ENCODE data around the gene SYPL1.
"Not testable (repeated sequence)": the region's sequence is repeated elsewhere in the genome, so short reads cannot be mapped to it uniquely, and the experiment has no call there.

Gene SYPL1

DNA sequence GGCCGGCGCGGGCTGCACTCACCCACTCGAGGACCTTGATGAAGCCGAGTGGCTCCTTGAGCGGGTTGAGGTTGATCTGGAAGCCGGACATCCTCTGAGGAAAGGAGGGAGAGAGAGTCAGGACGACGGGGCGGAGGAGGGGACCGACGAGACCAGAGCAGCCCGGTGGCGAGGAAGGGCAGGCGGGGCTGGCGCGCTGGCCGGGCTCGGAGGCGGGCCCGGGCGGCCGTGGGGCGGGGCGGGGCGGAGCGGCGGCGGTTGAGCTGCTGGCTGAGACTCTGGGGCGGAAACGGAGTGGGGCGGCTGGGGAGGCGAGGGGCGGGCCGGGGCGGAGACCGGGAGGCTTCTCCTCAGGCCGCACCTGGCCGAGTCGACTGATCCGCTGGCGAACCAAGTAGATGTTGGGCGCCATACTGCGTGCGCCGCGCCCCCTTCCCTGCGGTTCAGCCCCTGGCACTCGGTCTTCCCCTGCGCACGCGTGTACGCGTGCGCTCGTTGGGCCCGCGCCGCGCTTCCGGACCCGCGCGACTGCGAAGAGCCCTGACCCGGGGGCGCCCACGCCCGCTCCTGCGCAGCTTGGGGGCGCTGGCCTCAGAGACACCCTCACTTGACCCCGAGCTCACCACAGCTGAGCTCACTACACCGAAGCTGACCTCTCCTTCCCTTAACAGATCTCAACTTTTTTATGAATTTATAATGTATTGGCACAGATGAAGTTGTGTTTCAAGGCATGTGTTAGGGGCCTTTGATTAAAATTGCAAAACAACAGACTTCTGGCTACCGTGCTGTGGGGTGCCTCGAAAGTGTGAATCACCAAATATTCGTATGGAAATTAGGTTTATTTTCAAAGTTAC lies at the start of gene SYPL1:
SYPL1 (minus strand) TSS at position 195 of the 854 bp plus-strand sequence; CDS start at position 91, 104 bp downstream.
- DNase-seq (ENCODE audit: low spot score) = peak; percentile 88

DNA sequence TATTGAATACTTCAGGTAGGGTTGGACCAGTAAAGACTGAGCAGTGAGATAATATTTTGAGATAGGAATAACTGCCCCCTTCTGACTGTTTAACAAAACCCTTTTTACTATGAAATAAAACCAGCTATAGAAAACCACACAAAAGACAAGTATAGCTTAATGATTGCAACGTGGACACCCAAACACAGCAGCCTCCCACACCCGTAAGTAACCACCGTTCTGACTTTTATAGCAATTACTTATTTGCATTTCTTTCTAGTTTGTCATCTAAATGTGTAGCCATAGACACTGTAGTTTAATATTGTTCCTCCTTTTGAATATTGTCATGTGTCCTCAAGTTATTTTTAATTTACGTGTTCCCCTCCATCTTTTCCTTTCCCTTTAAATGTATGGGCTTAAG lies 42.9 kb upstream of the SYPL1 start:
- DNase-seq (ENCODE audit: low spot score) = no peak

DNA sequence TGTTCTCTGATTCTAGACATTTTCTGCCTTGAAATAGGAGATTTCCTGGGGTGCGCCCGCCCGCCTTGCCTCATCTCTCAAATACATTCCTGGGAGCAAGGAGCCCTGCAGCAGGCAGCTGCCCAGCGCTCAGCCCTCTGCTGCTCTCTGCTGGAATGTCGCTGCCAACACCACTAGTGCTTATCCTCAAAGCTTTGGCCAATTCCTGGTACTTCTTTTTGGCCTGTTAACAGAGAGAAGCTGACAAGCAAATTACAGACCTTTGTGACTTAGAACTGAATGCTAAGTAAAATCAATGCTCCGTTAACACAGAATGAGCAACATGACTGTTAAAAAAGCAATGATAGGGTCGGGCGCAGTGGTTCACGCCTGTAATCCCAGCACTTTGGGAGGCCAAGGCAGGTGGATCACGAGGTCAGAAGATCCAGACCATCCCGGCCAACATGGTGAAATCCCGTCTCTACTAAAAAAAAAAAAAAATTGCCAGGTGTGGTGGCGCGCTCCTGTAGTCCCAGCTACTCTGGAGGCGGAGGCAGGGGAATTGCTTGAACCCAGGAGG lies 41.9 kb upstream of the SYPL1 start:
- DNase-seq (ENCODE audit: low spot score) = peak; percentile 76

DNA sequence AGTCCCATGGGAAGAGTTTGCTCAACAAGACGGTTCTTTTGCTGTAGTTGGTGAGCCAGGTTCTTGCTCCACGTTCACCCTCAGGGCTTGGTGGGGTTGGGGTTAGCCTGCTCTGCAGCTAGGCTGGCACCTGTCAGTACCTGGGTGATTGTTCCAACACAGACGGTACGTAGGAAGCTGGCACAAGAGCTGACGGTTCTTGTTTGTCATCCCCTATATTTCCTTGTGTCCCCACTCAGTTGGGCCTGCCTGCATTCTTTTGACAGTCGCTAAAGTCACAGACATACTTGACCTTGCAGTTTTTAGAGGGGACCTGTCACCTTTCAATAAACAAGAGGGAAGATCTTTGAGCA lies 40.2 kb upstream of the SYPL1 start:
- no peak for DNase-seq (ENCODE audit: low spot score)

DNA sequence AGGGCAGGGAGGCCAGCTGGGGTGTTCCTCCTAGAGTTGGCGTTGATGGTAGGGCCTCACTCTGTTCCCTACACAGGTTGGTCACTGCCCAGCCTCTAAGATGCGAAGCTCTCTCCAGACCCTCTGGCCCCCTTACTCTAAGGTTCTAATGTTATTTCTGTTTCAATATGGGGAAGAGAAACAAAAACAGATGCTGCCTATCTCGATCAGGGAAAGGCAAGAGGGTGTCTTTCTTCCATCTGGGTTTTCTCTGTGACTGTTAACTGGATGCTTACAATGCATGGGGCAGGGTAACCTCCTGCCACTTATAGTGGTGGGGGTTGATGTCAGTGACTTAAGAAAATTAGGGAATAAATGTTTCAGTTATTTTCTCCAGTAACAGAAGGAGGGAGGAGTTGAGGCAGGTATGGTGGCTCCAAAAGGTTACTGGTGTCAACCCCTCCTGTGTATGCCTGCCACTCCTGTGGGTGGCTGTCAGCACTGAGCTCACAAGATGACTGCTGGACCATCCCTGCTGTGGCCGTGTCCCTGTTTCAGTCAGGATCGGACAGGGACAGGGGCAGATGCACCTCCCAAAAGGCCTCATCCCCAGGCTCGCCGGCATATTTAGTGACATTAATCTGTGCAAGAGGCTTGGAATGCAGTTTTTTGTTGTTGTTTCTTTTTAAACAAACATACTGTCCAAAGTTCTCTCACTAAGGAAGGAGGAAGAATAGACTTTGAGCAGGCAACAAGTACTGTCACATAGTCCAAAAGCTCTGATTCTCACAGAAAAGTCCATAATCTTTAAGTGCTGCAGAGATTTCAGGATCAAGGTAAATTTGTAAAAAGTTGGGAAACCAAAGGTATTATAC lies 39.6 kb upstream of the SYPL1 start:
- DNase-seq (ENCODE audit: low spot score) = no peak

DNA sequence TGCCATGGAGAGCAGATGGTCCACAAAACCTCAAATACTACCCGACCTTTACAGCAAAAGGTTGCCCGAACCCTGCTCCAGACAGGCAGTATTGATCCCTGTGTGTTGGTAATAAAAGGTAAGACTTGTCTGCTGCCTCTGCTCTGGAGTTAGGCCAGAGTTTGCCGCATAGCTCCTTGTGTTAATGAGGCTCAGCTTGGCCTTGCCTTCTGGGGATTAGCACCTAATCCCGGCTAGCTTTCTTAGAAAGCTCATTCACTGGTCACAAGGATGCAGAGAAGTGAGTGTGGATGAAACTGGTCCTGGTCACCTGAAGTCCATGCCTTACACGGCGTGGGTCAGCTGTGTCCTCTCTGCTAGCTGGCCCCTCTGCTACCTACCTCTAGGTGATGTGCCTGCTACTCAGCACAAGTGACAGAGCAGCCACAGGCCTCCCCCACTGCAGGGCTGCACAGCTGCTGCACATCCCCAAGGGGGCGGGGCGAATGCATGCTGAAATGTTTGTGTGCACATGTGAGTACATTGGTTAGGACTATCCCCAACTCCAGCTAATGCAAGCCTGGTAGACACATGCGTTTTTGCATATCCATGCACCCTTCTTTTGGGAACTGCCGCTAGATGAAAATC lies 31.7 kb upstream of the SYPL1 start:
- DNase-seq (ENCODE audit: low spot score) = no peak

DNA sequence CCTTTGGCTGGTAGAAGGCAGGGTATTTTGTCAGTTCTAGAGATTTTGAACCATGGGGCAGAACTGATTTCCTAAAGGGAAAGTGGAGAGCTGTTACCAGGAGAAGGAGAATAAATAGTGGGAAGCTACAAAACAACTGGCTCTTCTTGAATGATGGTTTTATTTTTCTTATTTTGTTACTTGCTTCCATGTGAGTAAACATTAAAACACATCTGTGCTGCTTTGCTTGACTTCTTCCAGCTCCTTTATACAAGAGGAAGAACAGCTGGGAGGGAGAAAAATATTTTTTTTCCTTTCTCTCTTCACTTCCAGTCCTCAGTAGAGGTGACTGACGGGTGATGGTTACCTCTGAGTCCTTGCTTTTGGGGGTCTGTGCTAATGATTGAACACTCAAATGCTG lies 30.0 kb upstream of the SYPL1 start:
- DNase-seq (ENCODE audit: low spot score) = no peak

DNA sequence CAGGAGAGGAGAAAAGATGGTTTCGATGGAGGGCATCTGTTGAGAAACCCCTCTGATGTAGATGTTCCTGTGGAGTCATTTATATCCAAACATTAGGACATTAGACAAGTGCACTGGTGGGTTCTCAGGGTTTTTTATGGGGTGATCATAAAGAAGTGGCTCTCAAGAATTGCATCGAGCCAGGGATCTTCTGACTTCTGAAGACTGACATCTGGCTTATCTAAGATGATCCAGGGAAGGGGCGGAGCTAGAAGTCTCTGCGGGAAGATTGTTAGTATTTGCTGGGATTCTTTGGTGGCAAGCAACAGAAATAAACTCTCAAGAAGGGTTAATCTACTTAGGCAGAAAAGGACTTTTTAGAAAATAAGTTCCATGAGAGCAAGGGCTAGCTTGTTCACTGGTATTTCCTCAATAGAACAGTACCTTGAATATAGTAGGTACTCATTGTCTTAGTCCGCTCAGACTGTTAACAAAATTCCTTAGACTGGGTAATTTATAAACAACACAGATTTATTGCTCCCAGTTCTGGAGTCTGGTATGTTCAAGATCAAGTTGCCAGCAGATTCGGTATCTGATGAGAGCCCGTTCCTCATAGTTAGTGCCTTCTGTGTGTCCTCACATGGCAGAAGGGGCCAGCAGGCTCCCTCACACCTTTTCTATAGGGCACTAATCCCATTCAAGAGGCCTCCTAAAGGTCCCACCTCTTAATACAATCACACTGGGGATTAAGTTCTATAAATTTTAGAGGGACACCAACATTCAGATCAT lies 28.5 kb upstream of the SYPL1 start:
- no peak for DNase-seq (ENCODE audit: low spot score)

DNA sequence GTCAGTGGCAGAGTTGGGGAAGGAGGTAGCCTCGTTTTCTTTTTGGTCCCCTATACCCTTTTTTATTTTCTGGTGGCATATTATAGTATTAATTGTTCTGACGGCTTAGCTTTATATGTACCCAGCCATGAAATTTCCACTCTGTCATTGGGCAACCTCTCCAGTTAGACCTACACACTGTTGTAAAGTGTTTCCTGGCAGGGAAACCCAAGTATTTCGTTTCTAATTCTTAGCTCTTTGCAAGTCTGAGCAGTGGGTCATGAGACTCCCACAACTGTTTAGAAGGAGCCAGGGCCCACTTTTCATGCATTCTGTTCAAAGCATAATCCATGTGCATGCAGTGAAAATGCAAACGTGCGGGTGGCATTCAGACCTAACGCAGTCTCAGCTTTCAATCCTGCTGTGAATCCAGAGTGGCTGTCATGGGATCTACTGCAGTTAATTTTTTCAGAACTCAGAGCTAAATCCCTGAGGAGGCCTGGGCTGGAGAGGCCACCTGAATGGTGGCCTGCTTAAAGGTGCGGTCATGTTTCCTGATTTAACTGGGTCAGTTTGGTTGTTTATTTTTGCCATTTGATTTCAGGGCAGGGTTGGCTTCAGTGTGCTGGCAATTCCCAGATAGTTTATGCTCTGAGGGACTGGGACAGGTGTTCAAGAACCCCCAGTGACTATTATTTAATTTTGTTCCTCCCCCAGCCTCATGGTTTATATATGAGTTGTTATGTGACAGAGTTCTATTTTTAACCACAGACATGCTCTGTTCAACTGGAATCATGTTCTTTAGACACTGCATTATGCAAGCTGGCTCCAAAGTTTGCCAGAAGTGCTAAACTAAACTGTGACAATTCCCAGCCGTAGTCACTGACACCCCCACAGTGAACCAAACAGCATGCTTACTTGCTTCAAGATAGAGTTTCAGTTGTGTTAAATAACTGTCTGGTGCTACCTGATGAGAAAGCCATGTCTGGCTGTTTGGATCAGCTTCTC lies 27.4 kb upstream of the SYPL1 start:
- DNase-seq (ENCODE audit: low spot score) = peak; percentile 53

DNA sequence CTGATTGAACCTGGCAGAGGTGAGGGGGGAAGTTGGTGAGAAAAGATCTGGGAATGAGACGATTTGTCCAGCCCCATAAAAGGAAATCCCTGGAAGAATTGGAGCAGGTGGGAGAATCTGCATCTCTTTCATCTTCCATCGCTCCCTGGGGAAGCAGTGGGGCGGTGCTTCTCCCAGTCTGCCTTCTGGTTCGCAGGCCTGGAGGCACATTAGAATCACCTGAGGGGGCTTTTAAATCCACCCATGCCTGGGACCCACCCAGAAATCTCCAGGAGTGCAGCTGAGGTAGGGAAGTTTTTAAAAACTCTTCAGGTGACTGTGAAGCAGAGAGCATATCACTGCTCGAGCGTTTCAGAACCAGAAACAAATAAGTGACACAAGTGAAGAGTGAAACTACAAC lies 26.7 kb upstream of the SYPL1 start:
- DNase-seq (ENCODE audit: low spot score) = no peak

DNA sequence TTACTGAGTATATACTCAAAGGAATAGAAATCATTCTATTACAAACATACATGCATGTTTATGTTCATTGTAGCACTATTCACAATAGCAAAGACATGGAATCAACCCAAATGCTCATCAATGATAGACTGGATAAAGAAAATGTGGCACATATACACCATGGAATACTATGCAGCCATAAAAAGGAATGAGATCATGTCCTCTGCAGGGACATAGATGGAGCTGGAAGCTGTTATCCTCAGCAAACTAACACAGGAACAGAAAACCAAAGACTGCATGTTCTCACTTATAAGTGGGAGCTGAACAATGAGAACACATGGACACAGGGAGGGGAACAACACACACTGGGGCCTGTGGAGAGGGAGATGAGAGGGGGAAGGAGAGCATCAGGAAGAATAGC lies 26.1 kb upstream of the SYPL1 start:
- DNase-seq (ENCODE audit: low spot score) = not testable (repeated sequence)

DNA sequence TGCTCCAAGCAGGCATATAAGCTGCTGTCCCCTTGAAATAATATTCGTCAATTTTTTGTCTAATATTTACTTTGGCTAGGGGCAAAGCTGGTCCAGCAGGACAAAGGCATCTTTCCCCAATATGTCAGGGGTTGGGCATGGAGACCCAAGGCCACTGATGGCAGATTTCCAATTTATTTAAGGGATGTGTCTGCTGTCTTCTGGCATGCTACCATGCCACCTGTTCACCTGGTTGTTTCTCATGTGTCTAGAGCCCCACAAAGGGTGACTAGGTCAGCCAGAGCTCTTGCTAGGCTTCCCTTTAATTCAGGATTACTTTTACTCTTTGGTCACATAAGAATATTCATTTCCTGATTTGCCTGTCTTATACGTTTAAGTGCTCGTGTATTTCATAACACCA lies 22.1 kb upstream of the SYPL1 start:
- DNase-seq (ENCODE audit: low spot score) = no peak

DNA sequence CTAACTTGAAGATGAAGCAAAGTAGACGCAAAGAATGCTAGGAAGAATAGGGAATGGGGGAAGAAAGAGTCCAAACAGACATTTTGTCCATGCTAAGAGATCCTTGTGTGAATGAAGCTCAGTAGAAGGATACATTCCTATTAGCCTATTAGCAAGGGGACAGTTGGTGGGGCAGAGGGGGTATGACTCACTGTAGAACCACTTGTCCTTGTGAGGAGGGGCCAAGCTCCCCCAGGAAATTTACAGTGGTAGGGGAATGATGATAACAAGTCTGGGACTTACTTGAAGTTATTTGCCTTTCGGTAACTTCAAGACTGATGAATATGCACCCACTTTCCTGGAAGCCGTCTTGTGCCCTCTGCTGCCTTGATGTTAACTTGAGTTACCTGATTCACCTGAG lies 17.2 kb upstream of the SYPL1 start:
- no peak for DNase-seq (ENCODE audit: low spot score)

DNA sequence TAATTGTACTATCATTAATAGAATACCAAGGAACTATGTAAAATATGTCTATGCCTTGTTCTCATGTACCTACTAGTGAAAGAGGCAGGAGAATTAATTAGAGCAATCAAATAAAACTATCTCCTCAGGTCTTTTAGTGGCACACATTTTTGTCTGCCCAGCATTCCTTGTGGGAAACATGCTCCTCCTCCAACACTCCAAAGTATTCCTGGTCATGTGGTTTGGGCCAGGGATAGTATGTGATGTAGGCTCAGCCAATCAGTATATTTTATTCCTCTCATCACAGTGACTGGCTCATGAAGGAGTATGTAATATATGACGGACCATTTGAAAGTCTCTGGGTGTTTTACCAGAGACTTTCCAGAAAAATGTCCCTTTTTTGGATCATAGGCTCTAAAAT lies 16.7 kb upstream of the SYPL1 start:
- DNase-seq (ENCODE audit: low spot score) = no peak

DNA sequence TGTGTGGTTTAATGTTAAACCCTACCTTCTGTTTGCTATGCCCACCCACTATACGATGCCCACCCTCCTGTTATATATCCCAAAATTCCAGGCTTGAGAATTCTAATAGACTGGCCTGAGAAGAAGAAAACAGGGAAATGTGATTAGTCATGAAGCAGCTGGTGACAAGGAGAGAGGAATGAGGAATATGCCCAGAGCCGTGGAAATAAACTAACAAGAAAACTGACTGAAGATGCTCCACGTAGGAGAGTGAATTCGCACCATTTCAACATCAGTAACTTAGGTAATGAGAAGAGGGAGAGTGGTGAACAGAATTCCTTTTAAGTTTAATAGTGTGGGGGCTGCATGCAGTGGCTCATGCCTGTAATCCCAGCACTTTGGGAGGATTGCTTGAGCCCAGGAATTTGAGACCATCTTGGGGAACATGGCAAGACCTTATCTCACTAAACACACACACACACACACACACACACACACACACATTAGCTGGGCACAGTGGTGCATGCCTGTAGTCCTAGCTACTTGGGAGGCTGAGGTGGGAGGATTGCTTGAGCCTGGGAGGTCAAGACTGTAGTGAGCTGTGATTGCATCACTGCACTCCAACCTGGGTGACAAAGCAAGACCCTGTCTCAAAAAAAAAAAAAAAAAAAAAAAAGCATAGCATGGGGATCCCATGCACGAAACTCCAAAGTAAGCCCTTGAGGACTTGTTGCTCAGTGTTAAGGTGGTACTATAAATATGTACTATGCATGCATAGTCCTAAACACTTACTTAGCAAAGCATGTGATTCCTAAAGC lies 16.1 kb upstream of the SYPL1 start:
- no peak for DNase-seq (ENCODE audit: low spot score)

DNA sequence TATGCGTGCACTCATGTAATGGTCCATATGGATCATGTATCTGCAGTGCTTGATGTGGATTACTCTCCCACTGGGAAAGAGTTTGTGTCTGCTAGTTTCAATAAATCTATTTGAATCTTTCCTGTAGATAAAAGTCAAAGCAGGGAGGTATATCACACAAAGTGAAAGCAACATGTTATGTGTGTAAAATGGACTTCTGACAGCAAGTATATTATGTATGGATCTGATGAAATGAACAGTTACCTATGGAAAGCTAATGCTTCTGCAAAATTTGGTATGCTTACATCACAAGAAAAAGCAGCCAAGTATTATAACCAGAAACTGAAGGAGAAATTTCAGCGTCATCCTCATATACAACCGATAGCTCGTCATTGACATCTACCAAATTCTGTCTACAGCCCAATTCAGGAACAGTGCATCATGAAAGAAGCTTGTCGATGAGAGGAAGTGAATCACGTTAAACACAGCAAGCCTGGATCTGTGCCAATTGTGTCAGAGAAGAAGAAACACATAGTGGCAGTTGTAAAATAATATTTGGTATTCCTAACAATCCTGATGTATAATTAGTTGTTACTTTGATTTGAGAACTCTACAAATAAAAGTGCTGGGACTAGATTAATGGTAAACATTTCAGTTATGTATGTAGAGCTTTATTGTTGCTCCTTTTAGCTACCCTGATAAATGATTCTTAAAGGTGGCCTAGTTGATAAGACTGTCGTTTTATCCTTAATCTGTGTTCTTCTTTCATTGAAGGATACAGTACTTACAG lies 14.2 kb upstream of the SYPL1 start:
- DNase-seq (ENCODE audit: low spot score) = no peak

DNA sequence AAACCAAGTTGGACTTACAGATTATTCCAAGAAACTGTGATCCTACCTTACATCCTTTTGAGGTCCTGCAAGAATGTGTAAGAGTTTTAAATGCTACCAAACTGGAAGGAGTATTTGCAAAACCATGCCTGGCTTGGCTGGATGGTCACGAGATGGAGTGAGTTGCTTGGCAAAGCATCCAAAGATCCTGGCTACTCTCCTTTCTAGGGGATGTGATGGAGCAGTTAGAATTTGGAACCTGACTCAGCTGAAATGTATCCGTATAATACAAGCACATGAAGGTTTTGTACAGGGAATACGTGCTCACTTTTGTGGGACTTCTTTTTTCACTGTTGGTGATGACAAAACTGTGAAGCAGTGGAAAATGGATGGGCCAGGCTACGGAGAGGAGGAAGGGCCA lies 13.3 kb upstream of the SYPL1 start:
- no peak for DNase-seq (ENCODE audit: low spot score)

DNA sequence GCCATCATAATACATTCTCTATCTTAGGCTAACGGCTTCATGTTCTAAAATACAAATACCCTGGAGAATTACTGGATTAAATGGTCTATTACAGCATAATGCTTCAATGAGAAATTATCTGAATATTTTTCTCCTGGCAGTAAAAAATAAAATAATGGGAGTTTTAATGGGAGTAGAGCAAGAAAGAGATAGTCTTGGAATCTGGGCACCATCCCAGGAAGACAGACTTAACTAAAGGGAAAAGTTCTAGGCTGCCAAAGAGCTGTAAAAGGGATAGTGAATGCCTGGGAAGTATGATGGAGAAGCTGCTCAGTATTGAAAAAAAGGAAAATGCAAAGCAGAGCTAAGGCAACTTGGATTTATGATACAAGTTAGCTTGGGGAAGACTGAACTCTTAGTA lies 12.1 kb upstream of the SYPL1 start:
- no peak for DNase-seq (ENCODE audit: low spot score)

DNA sequence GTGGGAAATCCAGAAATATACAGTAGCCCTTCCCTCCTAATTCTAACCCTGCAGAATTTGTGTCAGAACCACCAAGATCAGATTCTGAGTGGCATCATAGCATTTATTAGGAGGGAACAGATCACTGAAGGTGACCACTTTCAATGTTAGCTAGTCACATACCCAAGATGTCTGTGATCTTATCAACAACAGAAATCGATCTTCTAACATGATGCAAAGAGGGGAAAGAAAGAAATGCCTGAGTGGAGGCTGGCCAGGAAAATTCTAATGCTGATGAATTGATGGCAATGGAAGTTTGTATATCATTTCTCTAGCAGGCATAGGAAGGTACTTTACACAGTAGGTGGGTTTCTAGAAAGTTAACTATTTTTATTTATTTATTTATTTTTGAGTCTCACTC lies 10.6 kb upstream of the SYPL1 start:
- DNase-seq (ENCODE audit: low spot score) = no peak
